Prostate gland (tissue), 2 donors: ENCODE results near the gene TCP10L.

Source experiments
- CTCF ChIP-seq, 4 experiments: fragments of 200-600 bp in 2 of 4; fragments of 450-650 bp in 2 of 4; sonication (generic) in 2 of 4; IDR thresholded peaks; 1 replicate in 3 of 4; 2 replicates in 1 of 4; pipeline ENCODE4 v1.5.1; 2016 to 2019; ENCODE audit warnings: antibody characterized with exemption in 4 of 4, mild to moderate bottlenecking in 2 of 4, moderate library complexity in 2 of 4
- POLR2AphosphoS5 ChIP-seq: sonication (generic); formaldehyde crosslinking; IDR thresholded peaks from one replicate; pipeline ENCODE4 v1.6.1; 2017; ENCODE audit warnings: antibody characterized with exemption

- no peak for TF ChIP-seq CTCF (IDR thresholded peaks at IDR 0.05)
- no peak for TF ChIP-seq POLR2AphosphoS5
These were observed 51.7 kb downstream of the TCP10L start for GRCh38 chr21:32533611-32534010.
